ENCODE measurements around the gene HDAC7. TPM values are rescaled to one million over a fixed set of nuclear protein-coding genes. Genes with fewer than 3 reads are reported as not detected.

HDAC7 gene
- total RNA-seq, 1 donor from 2014 or later: 67.9 TPM

DNA sequence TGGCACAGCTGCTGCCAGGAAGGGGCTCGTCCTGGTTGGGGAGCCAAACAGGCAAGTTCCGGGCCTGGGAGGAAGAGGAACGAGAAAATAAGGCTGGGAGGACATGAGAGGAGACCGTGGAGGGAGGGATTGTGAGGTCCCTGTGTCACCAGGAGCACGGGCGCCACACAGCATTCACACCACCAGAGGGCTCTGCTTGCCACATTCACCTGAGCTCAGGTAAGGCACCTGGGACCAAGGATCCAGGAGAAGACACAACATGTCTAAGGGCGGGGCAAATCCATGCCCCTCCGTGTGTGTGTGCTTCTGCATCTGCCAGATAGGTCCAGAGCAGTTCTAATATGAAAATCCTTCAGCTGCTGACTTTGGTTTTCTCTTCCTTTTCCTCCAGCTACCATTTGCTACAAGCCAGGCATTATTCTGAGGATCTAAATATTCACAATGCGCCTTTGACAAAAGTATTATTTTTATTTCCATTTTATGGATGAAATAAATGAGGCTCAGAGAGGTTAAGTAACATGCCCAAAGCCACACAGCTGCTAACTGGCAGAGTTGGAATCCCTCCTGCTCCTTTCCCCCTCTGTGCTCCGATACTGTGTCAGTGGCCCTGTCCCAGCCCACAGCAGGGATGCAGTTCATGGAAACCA is 75.6 kb downstream of the HDAC7 start:
- TF ChIP-seq, protein P1, sequence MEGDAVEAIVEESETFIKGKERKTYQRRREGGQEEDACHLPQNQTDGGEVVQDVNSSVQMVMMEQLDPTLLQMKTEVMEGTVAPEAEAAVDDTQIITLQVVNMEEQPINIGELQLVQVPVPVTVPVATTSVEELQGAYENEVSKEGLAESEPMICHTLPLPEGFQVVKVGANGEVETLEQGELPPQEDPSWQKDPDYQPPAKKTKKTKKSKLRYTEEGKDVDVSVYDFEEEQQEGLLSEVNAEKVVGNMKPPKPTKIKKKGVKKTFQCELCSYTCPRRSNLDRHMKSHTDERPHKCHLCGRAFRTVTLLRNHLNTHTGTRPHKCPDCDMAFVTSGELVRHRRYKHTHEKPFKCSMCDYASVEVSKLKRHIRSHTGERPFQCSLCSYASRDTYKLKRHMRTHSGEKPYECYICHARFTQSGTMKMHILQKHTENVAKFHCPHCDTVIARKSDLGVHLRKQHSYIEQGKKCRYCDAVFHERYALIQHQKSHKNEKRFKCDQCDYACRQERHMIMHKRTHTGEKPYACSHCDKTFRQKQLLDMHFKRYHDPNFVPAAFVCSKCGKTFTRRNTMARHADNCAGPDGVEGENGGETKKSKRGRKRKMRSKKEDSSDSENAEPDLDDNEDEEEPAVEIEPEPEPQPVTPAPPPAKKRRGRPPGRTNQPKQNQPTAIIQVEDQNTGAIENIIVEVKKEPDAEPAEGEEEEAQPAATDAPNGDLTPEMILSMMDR (IDR thresholded peaks at IDR 0.05; ENCODE audit: partially characterized antibody, unreplicated experiment): peak; percentile 20
- no peaks in the 10 kb centered on the region for H3K36me3 Mint-ChIP-seq (ENCODE audit: unreplicated experiment)
- H3K27ac Mint-ChIP-seq (ENCODE audit: unreplicated experiment): peak overlapping the region; percentile 13
- H3K9me3 Mint-ChIP-seq (ENCODE audit: unreplicated experiment): peaks cover 17% of the 10 kb centered on the region
- peaks cover 10% of the 10 kb centered on the region for H3K4me1 Mint-ChIP-seq (ENCODE audit: low read depth, unreplicated experiment)
- H3K27me3 Mint-ChIP-seq (ENCODE audit: unreplicated experiment): peaks cover 19% of the 10 kb centered on the region
- no peak for DNase-seq
- no peak overlapping the region for H3K4me3 Mint-ChIP-seq (ENCODE audit: unreplicated experiment)

DNA sequence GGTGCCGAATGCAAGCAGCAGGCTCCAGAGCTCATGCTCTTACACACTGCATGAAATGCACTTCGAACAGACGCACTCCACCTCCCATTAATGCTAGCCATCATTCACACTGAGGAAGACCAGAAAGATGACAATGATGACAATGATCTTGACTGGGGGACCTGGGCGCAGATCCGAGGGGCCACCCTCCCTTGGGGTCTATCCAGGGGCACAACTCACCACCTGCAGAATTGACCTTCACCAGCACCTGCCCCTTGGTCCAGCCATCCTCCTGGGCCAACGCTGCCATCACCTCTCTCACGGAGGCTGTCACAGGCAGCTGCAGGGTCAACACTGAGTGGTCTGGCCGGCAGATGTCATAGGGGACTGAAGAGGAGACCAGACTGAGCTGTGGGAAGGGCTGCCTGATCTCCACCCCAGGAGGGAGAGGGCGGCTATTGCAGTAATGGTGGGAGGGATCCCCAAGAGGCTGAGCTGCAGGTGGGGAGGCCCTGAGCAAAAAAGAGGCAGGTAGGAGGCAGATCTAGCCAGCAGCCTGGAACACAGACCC is 76.3 kb downstream of the HDAC7 start:
- Mint-ChIP-seq H3K27me3 (ENCODE audit: unreplicated experiment) (peaks cover 16% of the 10 kb centered on the region), H3K4me1 (ENCODE audit: low read depth, unreplicated experiment) (peaks cover 10% of the 10 kb centered on the region), H3K9me3 (ENCODE audit: unreplicated experiment) (peaks cover 19% of the 10 kb centered on the region), H3K27ac (ENCODE audit: unreplicated experiment) (peak overlapping the region; percentile 13), H3K36me3 (ENCODE audit: unreplicated experiment) (no peaks in the 10 kb centered on the region), H3K4me3 (ENCODE audit: unreplicated experiment) (peak overlapping the region; percentile 30)
- no peak for DNase-seq
- TF ChIP-seq, protein P1 (IDR thresholded peaks at IDR 0.05; ENCODE audit: partially characterized antibody, unreplicated experiment): no peak

DNA sequence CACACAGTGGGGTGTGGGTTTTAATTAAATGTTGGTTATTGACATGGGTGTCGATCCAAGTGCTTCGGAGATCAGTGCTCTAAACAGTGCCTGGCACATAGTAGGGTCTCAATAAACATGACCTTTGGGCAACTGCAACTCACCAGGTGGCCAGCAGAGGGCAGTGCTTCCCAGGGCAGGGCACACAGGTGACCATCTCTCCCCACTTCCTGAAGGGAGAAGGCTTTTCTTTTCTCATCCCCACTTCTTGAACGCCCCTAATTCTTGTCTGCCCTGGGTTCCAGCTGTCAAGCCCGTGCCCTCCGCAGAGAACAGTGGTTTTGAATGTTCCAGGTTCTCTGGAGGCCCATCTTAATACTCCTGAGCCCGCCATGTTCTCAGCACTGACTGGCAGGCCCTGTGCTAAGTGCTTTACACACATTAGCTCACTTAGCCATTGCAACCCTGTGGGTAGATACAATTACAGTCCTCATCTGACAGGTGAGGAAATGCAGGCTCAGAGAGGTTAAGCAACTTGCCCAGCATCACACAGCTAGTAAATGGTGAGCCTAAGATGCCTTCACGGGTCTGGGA is 77.4 kb downstream of the HDAC7 start:
- TF ChIP-seq, protein P1 (IDR thresholded peaks at IDR 0.05; ENCODE audit: partially characterized antibody, unreplicated experiment): peak; percentile 96
- peaks cover 11% of the 10 kb centered on the region for H3K4me1 Mint-ChIP-seq (ENCODE audit: low read depth, unreplicated experiment)
- H3K36me3 Mint-ChIP-seq (ENCODE audit: unreplicated experiment): no peaks in the 10 kb centered on the region
- no peak overlapping the region for H3K4me3 Mint-ChIP-seq (ENCODE audit: unreplicated experiment)
- DNase-seq: peak; percentile 57
- H3K27me3 Mint-ChIP-seq (ENCODE audit: unreplicated experiment): peaks cover 16% of the 10 kb centered on the region
- no peak overlapping the region for H3K27ac Mint-ChIP-seq (ENCODE audit: unreplicated experiment)
- H3K9me3 Mint-ChIP-seq (ENCODE audit: unreplicated experiment): peaks cover 19% of the 10 kb centered on the region

DNA sequence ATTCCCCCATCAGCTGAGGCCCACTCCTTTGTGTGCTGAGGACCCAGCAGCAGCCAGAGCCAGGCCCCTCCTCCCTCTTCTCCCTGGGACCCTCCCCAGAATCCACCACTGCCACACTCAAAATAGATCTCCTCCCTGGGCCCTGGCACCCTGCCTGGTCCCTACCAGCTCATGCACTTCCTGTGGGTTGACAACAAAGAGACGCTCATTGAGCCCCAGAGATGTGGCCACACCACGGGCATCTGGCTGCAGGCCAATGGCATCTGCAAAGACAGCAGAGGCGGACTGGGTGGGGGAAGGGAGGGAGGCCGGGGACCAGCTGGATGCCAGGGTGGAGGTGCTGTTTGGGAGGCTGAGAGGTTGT is 78.4 kb downstream of the HDAC7 start:
- peaks cover 19% of the 10 kb centered on the region for H3K27me3 Mint-ChIP-seq (ENCODE audit: unreplicated experiment)
- H3K27ac Mint-ChIP-seq (ENCODE audit: unreplicated experiment): peak overlapping the region; percentile 28
- TF ChIP-seq, protein P1 (IDR thresholded peaks at IDR 0.05; ENCODE audit: partially characterized antibody, unreplicated experiment): no peak
- DNase-seq: no peak
- H3K36me3 Mint-ChIP-seq (ENCODE audit: unreplicated experiment): no peaks in the 10 kb centered on the region
- H3K4me3 Mint-ChIP-seq (ENCODE audit: unreplicated experiment): no peak overlapping the region
- peaks cover 20% of the 10 kb centered on the region for H3K9me3 Mint-ChIP-seq (ENCODE audit: unreplicated experiment)
- peaks cover 16% of the 10 kb centered on the region for H3K4me1 Mint-ChIP-seq (ENCODE audit: low read depth, unreplicated experiment)

Measured in glutamatergic neuron (in vitro differentiated cells).